GM18502 (cell line): ENCODE data around the gene KCTD11.
"Not testable (repeated sequence)": the region's sequence is repeated elsewhere in the genome, so short reads cannot be mapped to it uniquely, and the experiment has no call there.

Source experiments
- ATAC-seq: cut with Tn5 transposase; IDR thresholded peaks from one replicate; pipeline ENCODE4 v1.9.1; 2021; ENCODE audit warnings: mild to moderate bottlenecking; ENCODE audit not compliant: unreplicated experiment, poor library complexity

KCTD11 gene

GRCh38 chr17:7368599-7368994 lies 16.6 kb downstream of the KCTD11 start:
- ATAC-seq: not testable (repeated sequence)

GRCh38 chr17:7369825-7370224 lies 17.9 kb downstream of the KCTD11 start:
- ATAC-seq: no peak

- no peak for ATAC-seq
These were observed 18.9 kb downstream of the KCTD11 start for GRCh38 chr17:7370853-7371252.

GRCh38 chr17:7374353-7374752 lies 22.4 kb downstream of the KCTD11 start:
- no peak for ATAC-seq

- no peak for ATAC-seq
These were observed 27.2 kb downstream of the KCTD11 start for GRCh38 chr17:7379134-7379533.

GRCh38 chr17:7380321-7380720 lies 28.4 kb downstream of the KCTD11 start:
- no peak for ATAC-seq

GRCh38 chr17:7380855-7381683 lies 29.1 kb downstream of the KCTD11 start, which contains the start of gene TNK1:
Gene TNK1, plus strand, starts transcription at chr17:7381089. Its CDS starts 1,838 bp downstream, at chr17:7382927.
- ATAC-seq: no peak

- ATAC-seq: no peak
These were observed 30.9 kb downstream of the KCTD11 start for GRCh38 chr17:7382901-7383300.

- ATAC-seq: no peak
These were observed 31.4 kb downstream of the KCTD11 start for GRCh38 chr17:7383371-7383741.

- ATAC-seq: peak; percentile 85
These were observed 32.0 kb downstream of the KCTD11 start for GRCh38 chr17:7383742-7384488.

GRCh38 chr17:7384489-7385081 lies 32.6 kb downstream of the KCTD11 start:
- no peak for ATAC-seq

GRCh38 chr17:7388856-7389255 lies 36.9 kb downstream of the KCTD11 start:
- ATAC-seq: no peak

GRCh38 chr17:7389924-7390910 lies 38.3 kb downstream of the KCTD11 start:
- ATAC-seq: no peak

GRCh38 chr17:7391307-7391706 lies 39.3 kb downstream of the KCTD11 start:
- no peak for ATAC-seq

- no peak for ATAC-seq
These were observed 41.0 kb downstream of the KCTD11 start for GRCh38 chr17:7392696-7393612.

- peak; percentile 46 for ATAC-seq
These were observed 41.9 kb downstream of the KCTD11 start for GRCh38 chr17:7393613-7394451.

- ATAC-seq: peak; percentile 88
These were observed 42.7 kb downstream of the KCTD11 start, which contains the start of gene PLSCR3 for GRCh38 chr17:7394452-7395191. Gene PLSCR3, minus strand, starts transcription at chr17:7394525. Its CDS starts 415 bp downstream, at chr17:7394110.
